Stimulated activated CD4-positive, alpha-beta T cell treated with anti-CD3 and anti-CD28 coated beads, TNF-alpha, amount 100 ng/mL, for 24 hours (primary cell): ENCODE data around the gene PRR5L.

ENCODE experiments used
- DNase-seq, 3 experiments: peaks; one replicate each; pipeline ENCODE4 v3.0.0-alpha.2; 2020; ENCODE audit warnings: low read depth in 3 of 3

The PRR5L gene

GRCh38 chr11:36358436-36358835, 62.3 kb downstream of the PRR5L start:
- no peak for DNase-seq

DNA sequence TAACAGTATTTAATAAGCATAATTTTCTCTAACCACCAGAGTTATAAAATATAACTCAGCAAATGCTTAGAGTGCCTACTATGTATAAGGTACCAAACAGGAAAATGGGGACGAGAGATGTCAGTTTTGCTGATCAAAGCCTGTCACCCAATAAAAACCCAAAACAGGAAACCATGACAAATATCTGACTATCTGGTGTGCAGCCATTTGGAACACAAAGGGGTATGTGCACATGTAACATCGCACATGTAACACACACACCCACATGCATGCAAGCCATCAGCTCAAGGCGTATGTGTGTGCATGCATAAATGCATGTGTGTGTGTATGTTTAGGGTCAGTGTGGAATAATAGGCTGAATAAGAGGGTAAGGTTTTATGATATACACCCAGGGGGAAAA, 64.2 kb downstream of the PRR5L start:
- no peak for DNase-seq

- no peak for DNase-seq
These were observed 64.8 kb downstream of the PRR5L start for GRCh38 chr11:36360826-36361415.

DNA sequence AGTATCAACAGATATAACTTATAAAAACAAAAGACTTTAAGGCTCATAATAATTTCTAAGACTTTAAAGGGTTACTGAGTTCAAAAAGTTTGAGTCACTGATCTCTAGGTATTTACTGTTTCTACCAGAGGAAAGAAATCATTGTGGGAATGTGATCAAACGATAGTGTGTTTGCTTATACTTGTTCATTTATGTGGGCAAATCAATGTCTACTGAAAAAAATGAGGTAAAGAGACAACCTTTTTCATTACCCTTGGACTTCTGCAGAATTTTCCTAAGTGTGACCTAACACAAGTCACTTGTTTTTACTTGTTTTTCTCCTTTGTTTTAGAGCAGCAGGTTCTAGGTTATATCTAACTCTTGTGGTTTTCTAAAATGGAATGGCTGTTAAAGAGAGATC, 65.4 kb downstream of the PRR5L start:
- DNase-seq, result no peak

DNA sequence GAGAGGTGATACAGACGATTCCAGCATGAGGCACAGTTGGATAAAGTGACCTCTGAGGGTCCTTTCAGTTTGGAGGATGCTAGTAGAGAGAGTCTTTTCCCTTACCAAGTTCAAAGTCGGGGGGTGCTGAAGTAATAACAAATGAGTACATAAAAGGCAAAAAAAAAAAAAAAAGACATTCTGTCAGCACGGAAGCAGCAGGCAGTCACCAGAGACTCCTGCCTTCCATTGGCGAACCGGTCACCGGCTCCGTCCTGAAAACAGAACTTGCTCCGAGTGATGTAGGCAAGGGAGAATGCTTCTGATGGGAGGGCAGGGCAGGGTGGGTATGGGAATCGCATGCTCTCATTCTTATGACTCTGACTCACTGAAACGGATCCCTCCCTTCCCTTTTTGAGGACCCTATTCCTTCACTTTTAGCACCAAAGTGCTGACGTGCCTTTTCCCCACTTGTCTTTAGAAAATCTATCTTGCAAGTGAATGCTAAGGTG, 65.9 kb downstream of the PRR5L start:
- DNase-seq, result no peak

GRCh38 chr11:36362902-36363301, 66.8 kb downstream of the PRR5L start:
- DNase-seq, result no peak

GRCh38 chr11:36363361-36364268, 67.5 kb downstream of the PRR5L start:
- no peak for DNase-seq

GRCh38 chr11:36364551-36365325, 68.7 kb downstream of the PRR5L start:
- no peak for DNase-seq

DNA sequence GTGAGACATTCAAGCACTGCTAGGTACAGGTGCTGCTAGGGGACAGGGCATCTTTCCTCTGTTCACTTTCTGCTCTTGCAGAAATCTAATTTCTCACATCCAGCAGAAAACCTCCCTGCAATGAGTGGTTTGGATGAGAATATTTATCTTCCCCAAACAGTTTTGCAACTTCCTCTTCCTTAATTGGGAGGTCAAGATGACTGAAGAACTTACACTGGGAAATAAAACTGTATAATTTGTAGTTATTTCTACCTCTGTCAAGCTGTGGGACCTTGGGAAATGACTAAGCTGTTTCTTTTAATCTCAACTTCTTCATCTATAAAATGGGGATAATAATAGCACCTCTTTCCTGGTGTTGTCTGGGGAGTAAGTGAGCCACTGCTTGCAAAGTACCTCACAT, 69.8 kb downstream of the PRR5L start:
- DNase-seq, result no peak

- no peak for DNase-seq
These were observed 72.0 kb downstream of the PRR5L start for GRCh38 chr11:36367806-36368680.

DNA sequence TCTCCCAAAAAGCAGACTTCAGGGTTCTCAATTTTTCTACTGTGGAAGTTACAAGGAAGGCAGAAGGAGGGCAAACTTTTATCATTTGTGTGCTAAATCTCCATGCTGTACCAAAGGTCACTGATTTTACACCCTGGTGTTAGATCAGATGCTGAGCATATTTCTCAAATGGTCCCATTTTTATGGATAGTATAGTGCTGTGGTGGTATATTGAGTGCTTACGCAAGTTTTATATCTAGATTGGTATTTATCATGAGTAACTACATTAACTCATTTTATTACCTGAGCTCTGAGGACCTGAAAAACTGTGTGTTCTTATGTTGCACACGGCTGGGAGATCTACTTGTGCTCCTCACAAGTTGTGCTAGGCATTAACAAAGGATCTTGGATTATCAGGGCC, 75.1 kb downstream of the PRR5L start:
- no peak for DNase-seq

GRCh38 chr11:36371590-36371989, 75.5 kb downstream of the PRR5L start:
- no peak for DNase-seq

GRCh38 chr11:36372101-36372771, 76.1 kb downstream of the PRR5L start:
- no peak for DNase-seq

GRCh38 chr11:36373016-36374010, 77.2 kb downstream of the PRR5L start:
- DNase-seq, result no peak

DNA sequence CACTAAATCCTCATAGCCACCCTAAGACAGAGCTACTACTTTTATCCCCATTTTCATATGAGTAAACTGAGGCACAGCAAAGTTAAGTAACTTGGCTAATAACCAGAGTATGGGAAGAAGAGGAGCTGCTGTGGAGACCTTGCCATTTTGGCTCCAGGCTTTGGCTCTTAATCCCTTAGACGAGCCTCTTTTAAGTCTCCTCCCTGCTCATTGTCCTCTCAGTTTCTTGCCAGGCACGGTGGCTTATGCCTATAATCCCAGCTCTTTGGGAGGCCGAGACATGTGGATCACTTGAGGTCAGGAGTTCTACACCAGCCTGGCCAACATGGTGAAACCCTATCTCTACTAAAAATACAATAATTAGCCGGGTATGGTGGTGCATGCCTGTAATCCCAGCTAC, 78.6 kb downstream of the PRR5L start:
- DNase-seq, result no peak

DNA sequence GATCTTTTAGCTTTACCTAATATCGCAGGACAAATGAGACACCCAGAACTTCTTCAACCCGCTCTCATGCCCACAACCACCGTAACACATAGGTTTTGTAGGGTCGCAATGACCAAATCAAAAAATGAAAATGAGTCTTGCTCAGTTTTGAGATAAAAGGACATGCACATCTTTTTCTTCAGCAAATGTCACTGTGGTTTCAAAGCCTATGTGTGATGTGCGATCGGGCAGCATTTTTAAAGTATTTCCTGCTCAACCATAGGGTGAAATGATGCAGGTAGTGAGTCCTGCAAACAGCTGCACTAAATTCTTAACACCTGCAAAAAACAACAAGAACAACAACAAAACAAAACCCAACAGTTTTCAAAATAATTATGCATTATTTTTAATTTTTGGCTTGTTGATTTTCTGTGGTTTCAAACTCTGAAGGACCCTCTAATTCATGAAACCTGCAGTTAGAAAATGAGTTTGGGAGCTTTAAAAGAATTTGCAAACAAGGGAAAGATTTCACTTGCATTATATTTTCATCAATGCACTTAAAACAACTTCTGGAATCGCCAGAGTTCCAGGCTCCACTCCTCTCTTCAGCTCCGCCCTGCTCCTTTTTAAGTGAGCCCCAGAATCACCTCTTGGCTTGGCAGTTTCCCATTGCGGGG, 79.4 kb downstream of the PRR5L start:
- DNase-seq, result no peak

- no peak for DNase-seq
These were observed 80.2 kb downstream of the PRR5L start for GRCh38 chr11:36376009-36376887.
